Esophagus squamous epithelium (tissue), 4 donors: ENCODE data around the gene TRAK1.

Experiments
- POLR2A ChIP-seq, 4 donors: fragments of 450-650 bp; IDR thresholded peaks; one replicate each; pipeline ENCODE4 v1.6.1; 2017; ENCODE audit warnings: antibody characterized with exemption in 4 of 4, mild to moderate bottlenecking in 4 of 4, moderate library complexity in 3 of 4
- TF ChIP-seq, protein P1 (sequence below), 6 experiments: fragments of 450-650 bp in 4 of 6; fragments of 200-600 bp in 2 of 6; sonication (generic) in 2 of 6; IDR thresholded peaks; one replicate each; pipeline ENCODE4 v1.5.1; 2016 to 2019; ENCODE audit warnings: antibody characterized with exemption in 6 of 6, mild to moderate bottlenecking in 4 of 6, moderate library complexity in 4 of 6

DNA sequence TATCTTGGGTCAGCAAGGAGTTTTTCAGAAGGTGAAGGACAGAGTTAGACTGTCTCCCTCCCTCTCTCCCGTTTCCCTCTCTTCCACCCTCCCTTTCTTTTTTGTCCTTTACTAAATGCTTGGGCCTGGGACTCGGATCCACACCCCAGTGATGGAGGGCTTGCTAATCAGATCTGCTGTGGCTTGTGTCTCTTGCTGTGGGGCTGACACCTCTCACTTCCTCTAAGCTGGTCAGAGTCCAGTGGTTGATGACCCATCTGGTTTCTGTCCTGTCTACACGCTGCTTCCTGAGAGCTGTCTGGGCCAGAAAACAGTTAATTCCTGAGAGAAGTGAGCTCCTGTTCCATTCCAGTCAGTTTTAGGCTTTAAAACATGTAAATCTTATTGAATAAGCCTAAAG is 849 bp downstream of the TRAK1 start:
- TF ChIP-seq, protein P1, sequence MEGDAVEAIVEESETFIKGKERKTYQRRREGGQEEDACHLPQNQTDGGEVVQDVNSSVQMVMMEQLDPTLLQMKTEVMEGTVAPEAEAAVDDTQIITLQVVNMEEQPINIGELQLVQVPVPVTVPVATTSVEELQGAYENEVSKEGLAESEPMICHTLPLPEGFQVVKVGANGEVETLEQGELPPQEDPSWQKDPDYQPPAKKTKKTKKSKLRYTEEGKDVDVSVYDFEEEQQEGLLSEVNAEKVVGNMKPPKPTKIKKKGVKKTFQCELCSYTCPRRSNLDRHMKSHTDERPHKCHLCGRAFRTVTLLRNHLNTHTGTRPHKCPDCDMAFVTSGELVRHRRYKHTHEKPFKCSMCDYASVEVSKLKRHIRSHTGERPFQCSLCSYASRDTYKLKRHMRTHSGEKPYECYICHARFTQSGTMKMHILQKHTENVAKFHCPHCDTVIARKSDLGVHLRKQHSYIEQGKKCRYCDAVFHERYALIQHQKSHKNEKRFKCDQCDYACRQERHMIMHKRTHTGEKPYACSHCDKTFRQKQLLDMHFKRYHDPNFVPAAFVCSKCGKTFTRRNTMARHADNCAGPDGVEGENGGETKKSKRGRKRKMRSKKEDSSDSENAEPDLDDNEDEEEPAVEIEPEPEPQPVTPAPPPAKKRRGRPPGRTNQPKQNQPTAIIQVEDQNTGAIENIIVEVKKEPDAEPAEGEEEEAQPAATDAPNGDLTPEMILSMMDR (IDR thresholded peaks at IDR 0.05), result no peak
- TF ChIP-seq POLR2A (IDR thresholded peaks at IDR 0.05), result no peak
